SK-N-SH treated with all-trans-retinoic acid at 6 μM for 48 hours (cell line): ENCODE results near the gene CCDC102A.
A peak's percentile ranks its signal among the peaks of the same experiment; 100 is the strongest.

ENCODE experiments used
- ATAC-seq: fragments of 200-7000 bp; cut with Tn5 transposase; 3 replicates; pipeline ENCODE4 v1.9.1; 2020; ENCODE audit warnings: mild to moderate bottlenecking, moderate library complexity
- ARNTL ChIP-seq: fragments of 450-650 bp; formaldehyde crosslinking; IDR thresholded peaks from 2 replicates; pipeline ENCODE4 v1.5.0; 2020; ENCODE audit warnings: low read depth, mild to moderate bottlenecking, moderate library complexity, borderline replicate concordance
- BACH2 ChIP-seq: fragments of 250-450 bp; sonication (Bioruptor Pico); IDR thresholded peaks from 2 replicates; pipeline ENCODE4 v1.9.0; 2021; ENCODE audit warnings: mild to moderate bottlenecking, borderline replicate concordance
- CREB5 ChIP-seq: fragments of 250-450 bp; sonication (Bioruptor Pico); IDR thresholded peaks from 2 replicates; pipeline ENCODE4 v1.5.1; 2020; ENCODE audit warnings: low read depth, mild to moderate bottlenecking, moderate library complexity
- CSDC2 ChIP-seq: fragments of 250-450 bp; sonication (Bioruptor Pico); IDR thresholded peaks from 2 replicates; pipeline ENCODE4 v1.5.0; 2020; ENCODE audit warnings: mild to moderate bottlenecking, moderate library complexity
- CSRNP3 ChIP-seq: fragments of 250-450 bp; sonication (Bioruptor Pico); IDR thresholded peaks from 2 replicates; pipeline ENCODE4 v1.5.1; 2021; ENCODE audit warnings: mild to moderate bottlenecking, moderate library complexity
- ESRRG ChIP-seq: fragments of 250-450 bp; sonication (Bioruptor Pico); IDR thresholded peaks from 2 replicates; pipeline ENCODE4 v1.6.1; 2021; ENCODE audit warnings: mild to moderate bottlenecking
- GLIS3 ChIP-seq: fragments of 250-450 bp; sonication (Bioruptor Pico); IDR thresholded peaks from 2 replicates; pipeline ENCODE4 v1.5.0; 2020; ENCODE audit warnings: mild to moderate bottlenecking, moderate library complexity
- OSR1 ChIP-seq: fragments of 250-450 bp; sonication (Bioruptor Pico); IDR thresholded peaks from 2 replicates; pipeline ENCODE4 v1.8.0; 2022; ENCODE audit warnings: moderate library complexity, mild to moderate bottlenecking, inconsistent platforms
- PPARA ChIP-seq: fragments of 250-450 bp; sonication (Bioruptor Pico); IDR thresholded peaks from 2 replicates; pipeline ENCODE4 v1.5.0; 2020; ENCODE audit warnings: mild to moderate bottlenecking, borderline replicate concordance
- RARB ChIP-seq: fragments of 250-450 bp; sonication (Bioruptor Pico); IDR thresholded peaks from 2 replicates; pipeline ENCODE4 v1.8.0; 2021; ENCODE audit warnings: mild to moderate bottlenecking, moderate library complexity
- SNAI2 ChIP-seq: fragments of 250-450 bp; sonication (Bioruptor Pico); IDR thresholded peaks from 2 replicates; pipeline ENCODE4 v1.5.0; 2020; ENCODE audit warnings: mild to moderate bottlenecking, moderate library complexity
- TCF4 ChIP-seq: fragments of 250-450 bp; sonication (Bioruptor Pico); IDR thresholded peaks from 2 replicates; pipeline ENCODE4 v1.8.0; 2021; ENCODE audit warnings: mild to moderate bottlenecking, moderate library complexity, borderline replicate concordance
- TOX ChIP-seq: fragments of 250-450 bp; sonication (Bioruptor Pico); IDR thresholded peaks from 2 replicates; pipeline ENCODE4 v1.8.0; 2021; ENCODE audit warnings: mild to moderate bottlenecking, moderate library complexity, borderline replicate concordance
- ZC3H10 ChIP-seq: fragments of 250-450 bp; sonication (Bioruptor Pico); IDR thresholded peaks from 2 replicates; pipeline ENCODE4 v1.5.1; 2021; ENCODE audit warnings: mild to moderate bottlenecking, moderate library complexity
- ZFP3 ChIP-seq: fragments of 250-450 bp; sonication (Bioruptor Pico); IDR thresholded peaks from 2 replicates; pipeline ENCODE4 v1.5.0; 2020; ENCODE audit warnings: mild to moderate bottlenecking, moderate library complexity
- ZFP30 ChIP-seq: fragments of 450-650 bp; formaldehyde crosslinking; IDR thresholded peaks from 2 replicates; pipeline ENCODE4 v1.5.0; 2022; ENCODE audit warnings: mild to moderate bottlenecking, moderate library complexity
- ZNF565 ChIP-seq: fragments of 450-650 bp; formaldehyde crosslinking; conservative IDR thresholded peaks from 2 replicates; pipeline ENCODE4 v1.5.0; 2020; ENCODE audit warnings: low read depth, mild to moderate bottlenecking, moderate library complexity
- ZNF70 ChIP-seq: fragments of 450-650 bp; formaldehyde crosslinking; IDR thresholded peaks from 2 replicates; pipeline ENCODE4 v1.5.0; 2020; ENCODE audit warnings: mild to moderate bottlenecking, moderate library complexity
- ZNF8 ChIP-seq: fragments of 450-650 bp; formaldehyde crosslinking; IDR thresholded peaks from 2 replicates; pipeline ENCODE4 v1.5.0; 2020; ENCODE audit warnings: mild to moderate bottlenecking, moderate library complexity
- TF ChIP-seq, protein P1 (sequence below): fragments of 250-450 bp; sonication (Bioruptor Pico); IDR thresholded peaks from 2 replicates; pipeline ENCODE4 v1.8.0; 2021; ENCODE audit warnings: low read depth, mild to moderate bottlenecking, moderate library complexity, borderline replicate concordance

Gene CCDC102A

DNA sequence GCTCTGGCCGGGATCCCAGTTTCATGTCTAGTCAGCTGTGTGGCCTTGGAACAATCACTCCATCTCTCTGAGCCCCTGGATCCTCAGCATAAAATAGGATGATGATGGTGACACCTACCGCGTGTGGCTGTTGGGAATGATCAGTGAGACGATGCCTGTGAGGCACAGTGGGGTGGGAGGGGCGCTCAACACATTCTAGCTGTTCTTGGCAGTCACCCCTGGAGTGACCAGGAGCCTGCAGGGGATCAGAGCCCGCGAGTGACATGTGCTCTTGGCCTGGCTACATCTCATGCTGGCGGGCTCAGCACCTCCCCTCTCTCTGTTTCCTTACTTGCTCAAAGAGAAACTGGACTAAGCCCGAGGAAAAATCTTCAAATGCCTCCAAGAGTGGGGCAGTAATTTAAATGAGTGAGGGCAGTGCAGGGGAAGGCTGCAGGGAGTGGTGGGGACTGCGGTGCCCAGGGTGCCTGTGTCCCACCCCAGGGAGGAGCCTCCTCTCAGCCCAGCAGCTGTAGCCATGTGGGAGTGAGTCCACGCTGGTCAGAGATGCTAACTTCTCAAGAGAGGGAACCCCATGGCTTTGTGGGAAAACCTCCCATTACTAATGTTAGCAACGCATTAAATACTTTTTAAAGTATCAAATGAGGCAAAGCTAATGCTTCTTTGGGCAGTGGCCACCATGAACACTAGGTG lies 27.0 kb downstream of the CCDC102A start:
- ATAC-seq, result peak; percentile 20; the same call in 2 of the 3 replicates
- no peak for TF ChIP-seq OSR1
- TF ChIP-seq BACH2 (CRISPR knock-in tag), result no peak
- TF ChIP-seq CREB5, result no peak
- no peak for TF ChIP-seq ESRRG (CRISPR knock-in tag)
- no peak for TF ChIP-seq RARB (CRISPR knock-in tag)
- no peak for TF ChIP-seq ZNF70 (CRISPR knock-in tag)
- TF ChIP-seq CSRNP3 (CRISPR knock-in tag), result no peak
- no peak for TF ChIP-seq TOX (CRISPR knock-in tag)
- TF ChIP-seq TCF4 (CRISPR knock-in tag), result no peak

- ATAC-seq, result peak; percentile 25
- TF ChIP-seq ZC3H10 (CRISPR knock-in tag), result no peak
- no peak for TF ChIP-seq ZNF565 (CRISPR knock-in tag)
- no peak for TF ChIP-seq GLIS3 (CRISPR knock-in tag)
- TF ChIP-seq ZFP30, result no peak
- TF ChIP-seq ARNTL (CRISPR knock-in tag), result no peak
- no peak for TF ChIP-seq SNAI2 (CRISPR knock-in tag)
- TF ChIP-seq TOX (CRISPR knock-in tag), result no peak
- TF ChIP-seq CSRNP3 (CRISPR knock-in tag), result no peak
- TF ChIP-seq, all 23 proteins: peak for 0
Measured at GRCh38 chr16:57508035-57508425, 28.3 kb downstream of the CCDC102A start.

- ATAC-seq, result peak; percentile 8; the same call in 2 of the 3 replicates
- TF ChIP-seq ZFP30, result no peak
- TF ChIP-seq PPARA, result no peak
- no peak for TF ChIP-seq ZNF565 (CRISPR knock-in tag)
- no peak for TF ChIP-seq OSR1
- peak; percentile 54; the same call in 1 of the 2 replicates for TF ChIP-seq ZFP3 (CRISPR knock-in tag)
- TF ChIP-seq ZNF70 (CRISPR knock-in tag), result no peak
- no peak for TF ChIP-seq TOX (CRISPR knock-in tag)
Measured at GRCh38 chr16:57507136-57508034, 29.0 kb downstream of the CCDC102A start.

- ATAC-seq, result no peak
Measured at GRCh38 chr16:57505169-57505568, 31.2 kb downstream of the CCDC102A start.

More at GRCh38 chr16:57505169-57505568, 31.2 kb downstream of the CCDC102A start:
- TF ChIP-seq CSDC2 (CRISPR knock-in tag) (no peak), TCF4 (CRISPR knock-in tag) (no peak), ZNF70 (CRISPR knock-in tag) (no peak), CREB5 (no peak), ZNF8 (CRISPR knock-in tag) (no peak), OSR1 (no peak), RARB (CRISPR knock-in tag) (no peak), ZC3H10 (CRISPR knock-in tag) (no peak), CSRNP3 (CRISPR knock-in tag) (no peak), BACH2 (CRISPR knock-in tag) (no peak), SNAI2 (CRISPR knock-in tag) (no peak)
- TF ChIP-seq, protein P1, sequence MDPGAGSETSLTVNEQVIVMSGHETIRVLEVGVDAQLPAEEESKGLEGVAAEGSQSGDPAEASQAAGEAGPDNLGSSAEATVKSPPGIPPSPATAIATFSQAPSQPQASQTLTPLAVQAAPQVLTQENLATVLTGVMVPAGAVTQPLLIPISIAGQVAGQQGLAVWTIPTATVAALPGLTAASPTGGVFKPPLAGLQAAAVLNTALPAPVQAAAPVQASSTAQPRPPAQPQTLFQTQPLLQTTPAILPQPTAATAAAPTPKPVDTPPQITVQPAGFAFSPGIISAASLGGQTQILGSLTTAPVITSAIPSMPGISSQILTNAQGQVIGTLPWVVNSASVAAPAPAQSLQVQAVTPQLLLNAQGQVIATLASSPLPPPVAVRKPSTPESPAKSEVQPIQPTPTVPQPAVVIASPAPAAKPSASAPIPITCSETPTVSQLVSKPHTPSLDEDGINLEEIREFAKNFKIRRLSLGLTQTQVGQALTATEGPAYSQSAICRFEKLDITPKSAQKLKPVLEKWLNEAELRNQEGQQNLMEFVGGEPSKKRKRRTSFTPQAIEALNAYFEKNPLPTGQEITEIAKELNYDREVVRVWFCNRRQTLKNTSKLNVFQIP (CRISPR knock-in tag), result no peak
